HEK293T (cell line): ENCODE measurements around the gene CAPS.

ENCODE experiments used
- CTCF ChIA-PET: fragments of 350-600 bp; formaldehyde crosslinking; extraction: SDS; loops from one replicate; lab custom pipeline; 2021; ENCODE audit warnings: antibody characterized with exemption, inconsistent platforms; lab: Yijun Ruan, JAX
- POLR2A ChIA-PET: fragments of 350-600 bp; formaldehyde crosslinking; extraction: SDS; loops from one replicate; lab custom pipeline; 2020; ENCODE audit warnings: antibody characterized with exemption, inconsistent platforms; lab: Yijun Ruan, JAX
- DNase-seq: peaks from one replicate; pipeline ENCODE4 v3.0.0; 2012; ENCODE audit warnings: mixed read lengths; ENCODE audit errors: extremely low spot score
- ARNT ChIP-seq: fragments of 450-650 bp; IDR thresholded peaks from 2 replicates; pipeline ENCODE4 v1.6.1; 2017; ENCODE audit warnings: mild to moderate bottlenecking
- BHLHE40 ChIP-seq: fragments of 450-650 bp; IDR thresholded peaks from 2 replicates; pipeline ENCODE4 v1.6.1; 2016; ENCODE audit warnings: mild to moderate bottlenecking, moderate library complexity, borderline replicate concordance
- CTBP1 ChIP-seq: fragments of 450-650 bp; IDR thresholded peaks from 2 replicates; pipeline ENCODE4 v1.6.1; 2016; ENCODE audit warnings: borderline replicate concordance
- ELF4 ChIP-seq: fragments of 450-650 bp; IDR thresholded peaks from 2 replicates; pipeline ENCODE4 v1.6.1; 2017; ENCODE audit warnings: antibody characterized with exemption
- FOXA1 ChIP-seq: fragments of 450-650 bp; IDR thresholded peaks from 2 replicates; pipeline ENCODE4 v1.6.1; 2016; ENCODE audit warnings: mild to moderate bottlenecking
- FOXK2 ChIP-seq: fragments of 450-650 bp; IDR thresholded peaks from 2 replicates; pipeline ENCODE4 v1.6.1; 2016; ENCODE audit warnings: mild to moderate bottlenecking
- FOXM1 ChIP-seq: fragments of 450-650 bp; IDR thresholded peaks from 2 replicates; pipeline ENCODE4 v1.6.1; 2017; ENCODE audit warnings: mild to moderate bottlenecking, borderline replicate concordance
- HDGF ChIP-seq: fragments of 450-650 bp; IDR thresholded peaks from 2 replicates; pipeline ENCODE4 v1.6.1; 2017; ENCODE audit warnings: antibody characterized with exemption, borderline replicate concordance
- L3MBTL2 ChIP-seq: fragments of 450-650 bp; conservative IDR thresholded peaks from 2 replicates; pipeline ENCODE4 v1.6.1; 2016; ENCODE audit warnings: mild to moderate bottlenecking
- LEF1 ChIP-seq: fragments of 450-650 bp; IDR thresholded peaks from 2 replicates; pipeline ENCODE4 v1.6.1; 2017; ENCODE audit warnings: mild to moderate bottlenecking, borderline replicate concordance
- NFRKB ChIP-seq: fragments of 450-650 bp; IDR thresholded peaks from 2 replicates; pipeline ENCODE4 v1.6.1; 2016; ENCODE audit warnings: mild to moderate bottlenecking, moderate library complexity
- PKNOX1 ChIP-seq: fragments of 450-650 bp; IDR thresholded peaks from 2 replicates; pipeline ENCODE4 v1.6.1; 2016
- SP1 ChIP-seq: fragments of 450-650 bp; IDR thresholded peaks from 2 replicates; pipeline ENCODE4 v1.6.1; 2017
- SUZ12 ChIP-seq: fragments of 450-650 bp; IDR thresholded peaks from 2 replicates; pipeline ENCODE4 v1.6.1; 2016; ENCODE audit warnings: mild to moderate bottlenecking
- TARDBP ChIP-seq: fragments of 450-650 bp; IDR thresholded peaks from 2 replicates; pipeline ENCODE4 v1.6.1; 2016
- ZNF384 ChIP-seq: fragments of 450-650 bp; IDR thresholded peaks from 2 replicates; pipeline ENCODE4 v1.6.1; 2016

The CAPS gene

DNA sequence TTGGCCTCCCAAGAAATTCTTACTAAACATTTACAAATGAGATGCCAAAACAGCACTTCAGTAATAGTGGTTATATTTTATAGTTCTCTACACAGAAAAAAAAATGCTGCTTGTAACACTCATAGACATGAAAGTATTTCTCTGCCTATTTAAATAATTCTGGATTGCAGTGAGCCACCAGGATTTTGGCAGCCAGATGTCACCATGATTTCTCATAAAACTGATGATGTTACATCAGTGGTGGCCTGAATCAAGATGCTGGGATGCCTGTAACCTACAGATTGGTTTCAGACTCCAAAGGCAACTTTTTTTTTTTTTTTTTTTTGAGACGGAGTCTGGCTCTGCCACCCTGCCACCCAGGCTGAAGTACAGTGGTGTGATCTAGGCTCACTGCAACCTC lies 2.7 kb upstream of the CAPS start:
- POLR2A ChIA-PET: no interaction called here

GRCh38 chr19:5914358-5914774 lies 312 bp downstream of the CAPS start:
- CTCF ChIA-PET: no interaction called here
- TF ChIP-seq TARDBP (no peak), ELF4 (no peak), SUZ12 (no peak), NFRKB (no peak), LEF1 (no peak)
- no peak for DNase-seq
- POLR2A ChIA-PET: interaction anchor here (1.7 kb wide), 1 partner anchor 11 kb away, joined by 4 read pairs; the partner anchor contains the start of gene NDUFA11

More for the DNA sequence above, 2.7 kb upstream of the CAPS start:
- TF ChIP-seq ELF4 (no peak), ARNT (no peak), L3MBTL2 (no peak), SP1 (no peak), PKNOX1 (no peak), FOXM1 (no peak), FOXA1 (no peak), FOXK2 (no peak)
- no peak for DNase-seq
- CTCF ChIA-PET: no interaction called here

DNA sequence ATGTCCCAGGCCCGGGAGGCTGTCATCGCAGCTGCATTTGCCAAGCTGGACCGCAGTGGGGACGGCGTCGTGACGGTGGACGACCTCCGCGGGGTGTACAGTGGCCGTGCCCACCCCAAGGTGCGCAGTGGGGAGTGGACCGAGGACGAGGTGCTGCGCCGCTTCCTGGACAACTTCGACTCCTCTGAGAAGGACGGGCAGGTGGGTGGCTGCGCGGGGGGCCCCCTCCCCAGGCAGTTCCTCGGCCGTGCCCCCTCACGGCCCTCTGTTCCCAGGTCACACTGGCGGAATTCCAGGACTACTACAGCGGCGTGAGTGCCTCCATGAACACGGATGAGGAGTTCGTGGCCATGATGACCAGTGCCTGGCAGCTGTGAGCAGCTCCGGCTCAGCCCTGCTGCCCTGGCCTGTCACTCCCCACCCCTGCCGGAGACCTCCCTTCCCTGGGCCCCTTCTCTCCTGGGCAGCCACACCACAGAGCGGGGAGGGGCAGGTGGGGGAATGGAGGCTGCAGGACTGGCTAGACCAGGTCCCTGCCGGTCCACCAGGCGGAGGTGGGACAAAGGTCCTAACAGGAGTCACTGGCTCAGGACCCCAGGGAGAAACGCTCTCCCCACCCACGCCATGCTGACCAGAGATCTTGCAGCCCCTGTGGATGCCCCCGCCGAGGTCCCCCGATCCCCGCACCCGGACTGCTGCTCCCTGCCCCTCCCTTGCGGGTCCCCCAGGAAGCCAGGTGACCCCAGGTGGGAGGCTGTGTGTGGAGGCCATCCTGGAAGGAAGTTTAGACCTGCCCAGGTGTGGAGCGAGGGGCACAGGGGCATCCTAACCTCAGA lies 1.1 kb downstream of the CAPS start:
- TF ChIP-seq LEF1 (no peak), HDGF (no peak), L3MBTL2 (no peak), FOXA1 (no peak), FOXK2 (no peak), NFRKB (no peak), TARDBP (no peak), SP1 (no peak), ARNT (no peak), ELF4 (no peak), ZNF384 (no peak), SUZ12 (no peak), BHLHE40 (no peak), CTBP1 (no peak), FOXM1 (no peak), PKNOX1 (no peak)
- POLR2A ChIA-PET: interaction anchor here (1.7 kb wide), 1 partner anchor 12 kb away, joined by 4 read pairs; the partner anchor contains the start of gene NDUFA11
- CTCF ChIA-PET: no interaction called here
- DNase-seq: no peak

GRCh38 chr19:5915782-5916165 lies 1.7 kb downstream of the CAPS start:
- TF ChIP-seq ZNF384 (no peak), SP1 (no peak), FOXA1 (no peak), NFRKB (no peak), ELF4 (no peak), HDGF (no peak), ARNT (no peak), L3MBTL2 (no peak), PKNOX1 (no peak), LEF1 (no peak), TARDBP (no peak)
- ChIA-PET CTCF (interaction anchor here (0.6 kb wide), 1 partner anchor 44 kb away, joined by 4 read pairs; no protein-coding TSS in a partner anchor), POLR2A (no interaction called here)

DNA sequence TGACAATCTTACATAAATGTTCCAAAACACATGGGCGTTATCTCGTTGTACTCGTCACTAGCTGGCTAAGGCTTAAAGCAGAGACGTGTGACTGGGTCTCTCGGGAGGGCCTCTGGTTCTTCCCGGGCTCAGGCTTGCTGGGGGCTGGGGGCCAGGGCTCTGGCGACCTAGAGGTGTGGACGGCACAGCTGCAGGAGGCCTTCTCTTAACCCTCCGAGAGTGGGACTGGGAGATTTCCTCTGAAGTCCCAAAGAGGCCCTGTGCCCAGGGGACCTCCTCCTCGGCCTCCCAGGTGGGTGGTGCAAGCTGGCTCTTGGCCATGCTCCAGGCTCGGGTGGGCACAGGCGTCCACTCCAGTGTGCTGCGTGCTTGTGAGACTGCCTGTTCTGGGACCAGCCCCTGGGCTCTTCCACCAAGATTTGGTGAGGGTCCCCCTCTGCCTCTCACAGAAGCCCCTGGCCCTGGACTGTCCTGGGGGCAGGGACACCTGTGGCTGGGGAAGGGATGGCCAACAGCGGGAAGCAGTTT lies 2.2 kb downstream of the CAPS start:
- CTCF ChIA-PET: interaction anchor here (0.6 kb wide), 1 partner anchor 43 kb away, joined by 4 read pairs; no protein-coding TSS in a partner anchor
- no peak for TF ChIP-seq LEF1
- TF ChIP-seq FOXA1: no peak
- no peak for TF ChIP-seq ELF4
- no peak for TF ChIP-seq SUZ12
- no peak for TF ChIP-seq ZNF384
- TF ChIP-seq TARDBP: no peak
- no peak for TF ChIP-seq NFRKB
- TF ChIP-seq L3MBTL2: no peak
- TF ChIP-seq PKNOX1: no peak
- TF ChIP-seq FOXK2: no peak
- TF ChIP-seq ARNT: no peak
- no peak for TF ChIP-seq FOXM1
- TF ChIP-seq SP1: no peak
- TF ChIP-seq CTBP1: no peak
- no peak for TF ChIP-seq HDGF
- TF ChIP-seq BHLHE40: no peak
- no peak for DNase-seq
- POLR2A ChIA-PET: no interaction called here

More at GRCh38 chr19:5915782-5916165, 1.7 kb downstream of the CAPS start:
- no peak for DNase-seq
